Osteoblast (primary cell): ENCODE data around the gene CRYBA1. TPM values are rescaled to one million over a fixed set of nuclear protein-coding genes. Genes with fewer than 3 reads are reported as not detected.
"Not testable (repeated sequence)": the region's sequence is repeated elsewhere in the genome, so short reads cannot be mapped to it uniquely, and the experiment has no call there.

Experiments used
- DNase-seq: peaks from one replicate; pipeline ENCODE4 v3.0.0; 2011; ENCODE audit warnings: low spot score, mixed read lengths; ENCODE audit not compliant: insufficient read length; ENCODE audit errors: missing footprints
- H2AFZ ChIP-seq: 2 replicates; pipeline ENCODE4 v1.6.0; 2011; ENCODE audit warnings: mild to moderate bottlenecking, low read length
- H3K27ac ChIP-seq: 2 replicates; pipeline ENCODE4 v1.5.1; 2011; ENCODE audit warnings: mild to moderate bottlenecking, low read depth, low read length, moderate library complexity
- H3K27me3 ChIP-seq: 2 replicates; pipeline ENCODE4 v1.6.0; 2012; ENCODE audit warnings: mild to moderate bottlenecking, control low read depth, inconsistent platforms, low read length, moderate library complexity; ENCODE audit not compliant: insufficient read depth
- H3K36me3 ChIP-seq: 2 replicates; pipeline ENCODE4 v1.5.1; 2011; ENCODE audit warnings: mild to moderate bottlenecking, low read length, control low read depth, moderate library complexity; ENCODE audit not compliant: insufficient read depth
- H3K4me1 ChIP-seq: 2 replicates; pipeline ENCODE4 v1.5.1; 2011; ENCODE audit warnings: mild to moderate bottlenecking, low read length, control low read depth, moderate library complexity; ENCODE audit not compliant: insufficient read depth
- H3K4me2 ChIP-seq: 2 replicates; pipeline ENCODE4 v1.6.0; 2011; ENCODE audit warnings: mild to moderate bottlenecking, low read length; ENCODE audit not compliant: insufficient read depth
- H3K4me3 ChIP-seq: fragments of 200-600 bp; sonication (generic); 3 replicates; pipeline ENCODE4 v1.5.1; 2012; ENCODE audit warnings: mild to moderate bottlenecking, low read length, inconsistent platforms; ENCODE audit not compliant: insufficient read depth
- H3K79me2 ChIP-seq: 2 replicates; pipeline ENCODE4 v1.6.0; 2012; ENCODE audit warnings: mild to moderate bottlenecking, low read length, control low read depth, inconsistent platforms; ENCODE audit not compliant: insufficient read depth
- H3K9me3 ChIP-seq: 2 replicates; pipeline ENCODE4 v1.5.1; 2011; ENCODE audit warnings: low read depth, low read length, control low read depth
- H4K20me1 ChIP-seq: 2 replicates; pipeline ENCODE4 v1.6.0; 2012; ENCODE audit warnings: mild to moderate bottlenecking, low read length, control low read depth; ENCODE audit not compliant: insufficient read depth
- CTCF ChIP-seq: IDR thresholded peaks from 2 replicates; pipeline ENCODE4 v1.5.1; 2011; ENCODE audit warnings: mild to moderate bottlenecking, low read depth, low read length, moderate library complexity; ENCODE audit errors: extremely low read depth
- total RNA-seq: library from RNA; depleted of rRNA; stranded (reverse); fragments of >200 nt; gene quantifications from 2 replicates; pipeline ENCODE4 v1.2.3, GENCODE V29; 2012

The CRYBA1 gene, protein sequence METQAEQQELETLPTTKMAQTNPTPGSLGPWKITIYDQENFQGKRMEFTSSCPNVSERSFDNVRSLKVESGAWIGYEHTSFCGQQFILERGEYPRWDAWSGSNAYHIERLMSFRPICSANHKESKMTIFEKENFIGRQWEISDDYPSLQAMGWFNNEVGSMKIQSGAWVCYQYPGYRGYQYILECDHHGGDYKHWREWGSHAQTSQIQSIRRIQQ
- total RNA-seq = not detected in 2 replicates

DNA sequence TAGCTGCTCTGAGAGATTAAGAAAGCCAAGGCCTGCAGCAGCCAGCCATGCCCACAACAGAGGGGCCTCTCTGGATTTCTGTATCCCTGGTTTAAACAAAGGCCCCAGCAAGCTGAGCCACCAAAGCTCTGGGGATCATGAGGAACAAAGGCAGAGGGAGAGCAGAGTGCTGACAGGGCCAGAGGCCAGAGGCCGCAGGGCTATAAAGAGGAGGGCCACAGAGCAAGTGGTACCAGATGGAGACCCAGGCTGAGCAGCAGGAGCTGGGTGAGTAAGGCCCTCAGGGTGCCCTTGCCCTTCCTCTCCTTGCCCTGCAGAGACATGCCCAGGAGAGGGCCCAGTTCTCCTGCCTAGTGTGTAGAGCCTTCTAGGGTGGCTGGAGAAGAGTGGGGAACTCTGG lies at the start of gene CRYBA1:
TSS of gene CRYBA1 (plus strand) at position 232 of the 400 bp plus-strand sequence. CDS start at position 237, 5 bp downstream.
- TF ChIP-seq CTCF = no peak
- Histone ChIP-seq H4K20me1 (no peaks in the 10 kb centered on the region), H3K9me3 (no peaks in the 10 kb centered on the region), H3K4me3 (no peak within 1 kb of the TSS), H3K36me3 (no peaks in the 10 kb centered on the region), H2AFZ (peak within 1 kb of the TSS; percentile 54), H3K27me3 (no peaks in the 10 kb centered on the region), H3K4me1 (peaks cover 25% of the 10 kb centered on the region), H3K27ac (no peak within 1 kb of the TSS), H3K4me2 (no peak within 1 kb of the TSS), H3K79me2 (no peaks in the 10 kb centered on the region)
- peak; percentile 10 for DNase-seq

DNA sequence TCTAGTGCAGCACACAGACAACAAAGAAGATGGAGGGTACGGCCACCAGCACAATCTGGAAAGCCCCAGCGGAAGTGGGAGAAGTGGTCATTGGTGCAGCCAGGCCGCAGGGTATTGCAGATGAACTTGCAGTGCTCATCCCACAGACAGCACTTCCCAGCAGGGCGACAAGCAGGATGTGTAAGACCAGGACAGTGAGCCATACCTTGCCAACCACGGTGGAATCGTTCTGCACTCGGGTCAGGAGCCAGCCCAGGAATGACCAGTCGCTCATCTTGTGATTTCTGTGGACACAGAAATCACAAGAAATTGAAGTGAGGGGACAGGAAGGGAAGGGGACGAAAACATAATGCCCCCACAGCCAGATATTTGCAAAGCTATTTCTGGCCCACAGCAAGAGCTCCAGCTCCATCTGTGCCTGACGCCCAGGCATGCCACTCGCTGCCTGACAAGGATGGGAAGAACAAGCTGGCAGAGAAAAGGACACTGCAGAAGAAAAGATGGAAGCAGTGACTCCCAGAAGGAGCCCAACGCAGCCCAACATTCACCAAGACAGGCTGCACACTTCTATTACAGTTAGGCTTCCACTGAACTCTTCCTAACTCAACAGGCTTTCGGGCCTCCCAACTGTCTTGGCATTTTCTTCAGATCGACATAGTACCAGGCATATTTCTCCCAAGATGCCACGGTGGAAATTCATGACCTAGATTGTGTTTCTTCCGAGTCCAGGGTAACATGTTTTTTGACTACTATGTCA lies 49.0 kb upstream of the CRYBA1 start:
- TF ChIP-seq CTCF = no peak
- Histone ChIP-seq H3K9me3 (no peaks in the 10 kb centered on the region), H3K27me3 (peaks cover 20% of the 10 kb centered on the region), H3K79me2 (no peaks in the 10 kb centered on the region), H3K4me2 (no peak overlapping the region), H3K36me3 (no peaks in the 10 kb centered on the region), H3K4me3 (no peak overlapping the region), H2AFZ (no peak overlapping the region), H4K20me1 (no peaks in the 10 kb centered on the region), H3K27ac (no peak overlapping the region), H3K4me1 (no peaks in the 10 kb centered on the region)
- no peak for DNase-seq

DNA sequence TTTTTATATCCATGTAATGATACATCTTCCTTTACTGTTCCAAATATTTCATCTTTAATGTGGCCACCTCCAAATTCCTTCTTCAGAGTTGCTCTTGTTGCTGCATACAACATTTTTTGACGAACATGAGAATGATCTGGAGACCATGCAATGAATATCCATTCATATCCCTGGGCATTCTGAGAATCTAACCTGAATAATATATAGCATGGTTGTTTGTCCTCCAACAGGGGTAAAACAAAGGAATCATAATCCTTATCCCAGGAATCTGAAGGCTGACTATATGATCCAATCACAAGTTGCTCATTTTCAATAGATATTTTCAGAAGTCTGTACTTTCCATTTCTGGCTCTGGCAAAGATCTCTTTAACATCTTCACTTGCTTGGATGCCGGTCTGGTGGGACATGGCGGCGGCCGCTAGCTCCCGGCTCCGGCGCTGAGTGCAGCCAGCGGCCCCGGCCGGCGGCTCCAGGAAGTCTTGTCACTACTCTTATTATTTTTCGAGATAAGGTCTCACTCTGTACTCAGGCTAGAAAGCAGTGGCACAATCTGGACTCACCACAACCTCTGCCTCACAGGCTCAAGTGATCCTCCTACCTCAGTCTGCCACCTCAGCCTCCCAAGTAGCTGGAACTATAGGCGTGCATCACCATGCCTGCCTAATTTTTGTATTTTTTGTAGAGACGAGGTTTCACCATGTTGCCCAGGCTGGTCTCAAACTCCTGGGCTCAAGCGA lies 42.4 kb upstream of the CRYBA1 start:
- not testable (repeated sequence) for H4K20me1 ChIP-seq, H3K79me2 ChIP-seq, H3K4me3 ChIP-seq, DNase-seq, H3K4me2 ChIP-seq, H3K36me3 ChIP-seq, H2AFZ ChIP-seq, H3K4me1 ChIP-seq, H3K9me3 ChIP-seq, H3K27me3 ChIP-seq, H3K27ac ChIP-seq

GRCh38 chr17:29205047-29205446 lies 41.6 kb upstream of the CRYBA1 start:
- Histone ChIP-seq H3K4me3 (no peak overlapping the region), H3K4me2 (no peak overlapping the region), H3K4me1 (no peaks in the 10 kb centered on the region), H3K9me3 (no peaks in the 10 kb centered on the region), H3K36me3 (no peaks in the 10 kb centered on the region), H4K20me1 (no peaks in the 10 kb centered on the region), H3K79me2 (no peaks in the 10 kb centered on the region), H3K27me3 (no peaks in the 10 kb centered on the region), H3K27ac (no peak overlapping the region), H2AFZ (no peak overlapping the region)
- DNase-seq = no peak
- TF ChIP-seq CTCF = no peak
